ENCODE data around the gene CCDC175.

Gene CCDC175

GRCh38 chr14:59538936-59539335 is 37.7 kb downstream of the CCDC175 start:
- 92% methylated on average over 3 of the region's 4 CpGs for WGBS
- no peaks in the 10 kb centered on the region for H3K9me3 ChIP-seq (ENCODE audit: insufficient read depth, low read depth, low read length)
- H3K27me3 ChIP-seq (ENCODE audit: insufficient read depth, low read length): no peaks in the 10 kb centered on the region
- H3K27ac ChIP-seq (ENCODE audit: low read depth, low read length): no peak overlapping the region
- no peak overlapping the region for H3K4me3 ChIP-seq (ENCODE audit: low read length)
- H3K36me3 ChIP-seq (ENCODE audit: insufficient read depth, low read length): no peaks in the 10 kb centered on the region
- H3K9ac ChIP-seq (ENCODE audit: low read depth, low read length): no peak overlapping the region
- H3K4me1 ChIP-seq (ENCODE audit: insufficient read depth, low read length): no peaks in the 10 kb centered on the region; the same call in 1 of the 2 replicates

- WGBS: 100% methylated on average over 1 of the region's 1 CpG
- H3K27ac ChIP-seq (ENCODE audit: low read depth, low read length): no peak overlapping the region
- H3K4me1 ChIP-seq (ENCODE audit: insufficient read depth, low read length): no peaks in the 10 kb centered on the region
- H3K4me3 ChIP-seq (ENCODE audit: low read length): no peak overlapping the region
- no peaks in the 10 kb centered on the region for H3K36me3 ChIP-seq (ENCODE audit: insufficient read depth, low read length)
- no peak overlapping the region for H3K9ac ChIP-seq (ENCODE audit: low read depth, low read length)
- no peaks in the 10 kb centered on the region for H3K27me3 ChIP-seq (ENCODE audit: insufficient read depth, low read length)
- no peaks in the 10 kb centered on the region for H3K9me3 ChIP-seq (ENCODE audit: insufficient read depth, low read depth, low read length)
Measured at GRCh38 chr14:59537476-59537875, 39.1 kb downstream of the CCDC175 start.

GRCh38 chr14:59534361-59534987 is 42.1 kb downstream of the CCDC175 start:
- Histone ChIP-seq H3K9me3 (ENCODE audit: insufficient read depth, low read depth, low read length) (no peaks in the 10 kb centered on the region), H3K27me3 (ENCODE audit: insufficient read depth, low read length) (no peaks in the 10 kb centered on the region), H3K9ac (ENCODE audit: low read depth, low read length) (no peak overlapping the region), H3K27ac (ENCODE audit: low read depth, low read length) (no peak overlapping the region), H3K4me3 (ENCODE audit: low read length) (no peak overlapping the region), H3K36me3 (ENCODE audit: insufficient read depth, low read length) (no peaks in the 10 kb centered on the region), H3K4me1 (ENCODE audit: insufficient read depth, low read length) (no peaks in the 10 kb centered on the region; the same call in 1 of the 2 replicates)
- WGBS: 98% methylated on average over 6 of the region's 7 CpGs

- no peaks in the 10 kb centered on the region; the same call in 1 of the 2 replicates for H3K4me1 ChIP-seq (ENCODE audit: insufficient read depth, low read length)
- no peaks in the 10 kb centered on the region for H3K36me3 ChIP-seq (ENCODE audit: insufficient read depth, low read length)
- no peaks in the 10 kb centered on the region for H3K27me3 ChIP-seq (ENCODE audit: insufficient read depth, low read length)
- H3K4me3 ChIP-seq (ENCODE audit: low read length): no peak overlapping the region
- no peak overlapping the region for H3K27ac ChIP-seq (ENCODE audit: low read depth, low read length)
- H3K9me3 ChIP-seq (ENCODE audit: insufficient read depth, low read depth, low read length): peaks cover 6% of the 10 kb centered on the region; the same call in 1 of the 2 replicates
- WGBS: 96% methylated on average over 1 of the region's 1 CpG
- H3K9ac ChIP-seq (ENCODE audit: low read depth, low read length): no peak overlapping the region
Measured at GRCh38 chr14:59532419-59532818, 44.2 kb downstream of the CCDC175 start.

GRCh38 chr14:59530349-59530748 is 46.3 kb downstream of the CCDC175 start:
- no peak overlapping the region for H3K4me3 ChIP-seq (ENCODE audit: low read length)
- no peak overlapping the region for H3K9ac ChIP-seq (ENCODE audit: low read depth, low read length)
- H3K27ac ChIP-seq (ENCODE audit: low read depth, low read length): no peak overlapping the region
- H3K27me3 ChIP-seq (ENCODE audit: insufficient read depth, low read length): no peaks in the 10 kb centered on the region
- H3K36me3 ChIP-seq (ENCODE audit: insufficient read depth, low read length): no peaks in the 10 kb centered on the region
- no peaks in the 10 kb centered on the region; the same call in 1 of the 2 replicates for H3K4me1 ChIP-seq (ENCODE audit: insufficient read depth, low read length)
- H3K9me3 ChIP-seq (ENCODE audit: insufficient read depth, low read depth, low read length): peaks cover 6% of the 10 kb centered on the region; the same call in 1 of the 2 replicates

GRCh38 chr14:59529189-59529588 is 47.4 kb downstream of the CCDC175 start:
- 84% methylated on average over 2 of the region's 2 CpGs for WGBS
- H3K9me3 ChIP-seq (ENCODE audit: insufficient read depth, low read depth, low read length): peaks cover 6% of the 10 kb centered on the region; the same call in 1 of the 2 replicates
- no peaks in the 10 kb centered on the region for H3K27me3 ChIP-seq (ENCODE audit: insufficient read depth, low read length)
- H3K36me3 ChIP-seq (ENCODE audit: insufficient read depth, low read length): no peaks in the 10 kb centered on the region
- H3K4me3 ChIP-seq (ENCODE audit: low read length): no peak overlapping the region
- H3K4me1 ChIP-seq (ENCODE audit: insufficient read depth, low read length): no peaks in the 10 kb centered on the region; the same call in 1 of the 2 replicates
- H3K9ac ChIP-seq (ENCODE audit: low read depth, low read length): no peak overlapping the region
- no peak overlapping the region for H3K27ac ChIP-seq (ENCODE audit: low read depth, low read length)

GRCh38 chr14:59520224-59520623 is 56.4 kb downstream of the CCDC175 start:
- no peaks in the 10 kb centered on the region for H3K9me3 ChIP-seq (ENCODE audit: insufficient read depth, low read depth, low read length)
- no peaks in the 10 kb centered on the region for H3K27me3 ChIP-seq (ENCODE audit: insufficient read depth, low read length)
- H3K27ac ChIP-seq (ENCODE audit: low read depth, low read length): no peak overlapping the region
- no peak overlapping the region for H3K4me3 ChIP-seq (ENCODE audit: low read length)
- H3K9ac ChIP-seq (ENCODE audit: low read depth, low read length): no peak overlapping the region
- no peaks in the 10 kb centered on the region for H3K4me1 ChIP-seq (ENCODE audit: insufficient read depth, low read length)
- H3K36me3 ChIP-seq (ENCODE audit: insufficient read depth, low read length): no peaks in the 10 kb centered on the region
- WGBS: 67% methylated on average over 1 of the region's 3 CpGs

- Histone ChIP-seq H3K27me3 (ENCODE audit: insufficient read depth, low read length) (no peaks in the 10 kb centered on the region), H3K9me3 (ENCODE audit: insufficient read depth, low read depth, low read length) (peaks cover 4% of the 10 kb centered on the region; the same call in 1 of the 2 replicates), H3K27ac (ENCODE audit: low read depth, low read length) (no peak overlapping the region), H3K4me3 (ENCODE audit: low read length) (no peak overlapping the region), H3K9ac (ENCODE audit: low read depth, low read length) (no peak overlapping the region), H3K36me3 (ENCODE audit: insufficient read depth, low read length) (no peaks in the 10 kb centered on the region), H3K4me1 (ENCODE audit: insufficient read depth, low read length) (peaks cover 6% of the 10 kb centered on the region; the same call in 1 of the 2 replicates)
- 81% methylated on average over 4 of the region's 4 CpGs for WGBS
Measured at GRCh38 chr14:59511916-59512575, 64.6 kb downstream of the CCDC175 start.

GRCh38 chr14:59510966-59511365 is 65.6 kb downstream of the CCDC175 start:
- Histone ChIP-seq H3K9me3 (ENCODE audit: insufficient read depth, low read depth, low read length) (peaks cover 4% of the 10 kb centered on the region; the same call in 1 of the 2 replicates), H3K9ac (ENCODE audit: low read depth, low read length) (no peak overlapping the region), H3K27me3 (ENCODE audit: insufficient read depth, low read length) (no peaks in the 10 kb centered on the region), H3K27ac (ENCODE audit: low read depth, low read length) (no peak overlapping the region), H3K36me3 (ENCODE audit: insufficient read depth, low read length) (no peaks in the 10 kb centered on the region), H3K4me1 (ENCODE audit: insufficient read depth, low read length) (peaks cover 6% of the 10 kb centered on the region; the same call in 1 of the 2 replicates), H3K4me3 (ENCODE audit: low read length) (no peak overlapping the region)
- WGBS: 68% methylated on average over 3 of the region's 3 CpGs

GRCh38 chr14:59510001-59510400 is 66.6 kb downstream of the CCDC175 start:
- no peak overlapping the region for H3K27ac ChIP-seq (ENCODE audit: low read depth, low read length)
- H3K27me3 ChIP-seq (ENCODE audit: insufficient read depth, low read length): no peaks in the 10 kb centered on the region
- H3K4me1 ChIP-seq (ENCODE audit: insufficient read depth, low read length): peaks cover 6% of the 10 kb centered on the region; the same call in 1 of the 2 replicates
- peaks cover 4% of the 10 kb centered on the region; the same call in 1 of the 2 replicates for H3K9me3 ChIP-seq (ENCODE audit: insufficient read depth, low read depth, low read length)
- WGBS: 95% methylated on average over 2 of the region's 2 CpGs
- H3K36me3 ChIP-seq (ENCODE audit: insufficient read depth, low read length): peaks cover under 1% of the 10 kb centered on the region; the same call in 1 of the 2 replicates
- no peak overlapping the region for H3K9ac ChIP-seq (ENCODE audit: low read depth, low read length)
- no peak overlapping the region for H3K4me3 ChIP-seq (ENCODE audit: low read length)

- WGBS: 92% methylated on average over 3 of the region's 3 CpGs
- Histone ChIP-seq H3K9ac (ENCODE audit: low read depth, low read length) (no peak overlapping the region), H3K36me3 (ENCODE audit: insufficient read depth, low read length) (peaks cover 9% of the 10 kb centered on the region), H3K4me3 (ENCODE audit: low read length) (no peak overlapping the region), H3K4me1 (ENCODE audit: insufficient read depth, low read length) (peaks cover 6% of the 10 kb centered on the region; the same call in 1 of the 2 replicates), H3K27ac (ENCODE audit: low read depth, low read length) (no peak overlapping the region), H3K27me3 (ENCODE audit: insufficient read depth, low read length) (no peaks in the 10 kb centered on the region), H3K9me3 (ENCODE audit: insufficient read depth, low read depth, low read length) (peaks cover 4% of the 10 kb centered on the region; the same call in 1 of the 2 replicates)
Measured at GRCh38 chr14:59509101-59509500, 67.5 kb downstream of the CCDC175 start.
